ENCODE data around the gene ZDHHC11B.
"Not testable (repeated sequence)": the region's sequence is repeated elsewhere in the genome, so short reads cannot be mapped to it uniquely, and the experiment has no call there.

ZDHHC11B gene

DNA sequence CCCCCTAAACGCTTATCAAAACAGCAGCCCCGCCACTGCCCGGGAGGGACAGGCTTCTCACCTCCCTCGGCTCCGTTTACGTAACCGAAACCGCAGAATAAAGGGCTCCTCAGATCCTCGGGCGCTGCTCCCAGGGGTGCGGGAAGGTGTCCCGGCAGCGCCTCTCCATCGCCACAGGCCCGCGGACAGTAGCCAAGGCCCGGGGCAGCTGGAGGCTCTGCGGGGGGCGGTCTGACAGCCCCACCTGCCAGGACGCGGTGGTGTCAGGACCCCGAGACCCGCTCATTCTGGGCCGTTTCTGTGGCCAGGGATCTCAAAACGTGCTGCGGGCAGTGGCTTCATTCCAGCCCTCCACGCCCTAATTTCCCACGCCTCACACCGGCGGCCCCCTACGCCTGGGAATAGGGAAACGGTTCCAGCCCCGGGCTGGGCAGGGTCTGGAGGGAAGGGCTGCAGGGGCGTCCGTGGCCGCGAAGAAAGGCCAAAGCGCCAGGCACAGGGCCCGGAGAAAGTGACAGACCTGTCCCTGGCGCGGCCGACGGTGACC lies 575 bp downstream of the ZDHHC11B start:
- peak; percentile 3 for DNase-seq (ENCODE audit: low spot score)

GRCh38 chr5:783049-783802 lies 1.3 kb downstream of the ZDHHC11B start:
- DNase-seq (ENCODE audit: low spot score), result not testable (repeated sequence)

DNA sequence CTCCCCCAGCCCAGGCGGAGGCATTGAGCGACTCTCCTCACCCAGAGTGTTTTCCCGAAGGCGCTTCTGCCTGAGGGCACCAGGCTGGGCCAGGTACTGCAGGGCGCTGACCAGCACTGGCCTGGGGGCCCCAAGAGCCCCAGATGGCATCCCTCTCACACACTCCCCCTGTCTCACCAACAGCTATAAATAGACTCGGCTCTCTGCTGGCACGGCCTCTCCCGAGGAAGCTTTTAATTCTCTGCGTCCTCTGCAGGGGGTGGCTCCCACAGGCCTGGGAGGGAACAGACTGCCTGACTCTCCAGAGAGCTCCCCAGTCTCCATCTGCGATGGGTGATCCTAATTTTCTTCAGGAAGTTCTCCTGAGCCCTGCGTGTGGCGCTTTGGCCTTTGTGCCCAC lies 2.2 kb downstream of the ZDHHC11B start:
- not testable (repeated sequence) for DNase-seq (ENCODE audit: low spot score)

DNA sequence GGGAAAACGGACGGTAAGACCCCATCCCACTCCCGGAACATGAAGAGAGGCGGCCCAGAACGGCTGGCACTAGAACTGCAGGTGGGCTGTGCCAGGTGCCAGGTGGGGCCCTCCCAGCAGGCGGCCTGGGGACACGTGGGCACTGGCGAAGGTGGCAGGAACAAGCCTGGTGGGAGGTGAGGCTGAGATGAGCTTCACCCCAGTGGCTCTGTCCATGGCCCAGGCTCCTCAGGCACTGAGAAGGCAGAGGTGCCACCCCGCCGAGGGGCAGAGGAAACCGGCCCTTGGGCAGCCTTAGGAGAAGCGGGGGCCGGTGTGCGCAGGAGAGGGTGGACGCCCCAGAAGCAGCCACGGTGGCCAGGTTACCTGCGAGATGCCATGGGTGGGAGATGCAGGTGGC lies 4.0 kb downstream of the ZDHHC11B start:
- not testable (repeated sequence) for DNase-seq (ENCODE audit: low spot score)

- DNase-seq (ENCODE audit: low spot score), result not testable (repeated sequence)
These were observed 5.6 kb downstream of the ZDHHC11B start for GRCh38 chr5:778967-779366.

- not testable (repeated sequence) for DNase-seq (ENCODE audit: low spot score)
These were observed 6.1 kb downstream of the ZDHHC11B start for GRCh38 chr5:778421-778820.

- no peak for DNase-seq (ENCODE audit: low spot score)
These were observed 6.8 kb downstream of the ZDHHC11B start for GRCh38 chr5:777756-778161.

GRCh38 chr5:776862-777711 lies 7.4 kb downstream of the ZDHHC11B start:
- DNase-seq (ENCODE audit: low spot score), result no peak

DNA sequence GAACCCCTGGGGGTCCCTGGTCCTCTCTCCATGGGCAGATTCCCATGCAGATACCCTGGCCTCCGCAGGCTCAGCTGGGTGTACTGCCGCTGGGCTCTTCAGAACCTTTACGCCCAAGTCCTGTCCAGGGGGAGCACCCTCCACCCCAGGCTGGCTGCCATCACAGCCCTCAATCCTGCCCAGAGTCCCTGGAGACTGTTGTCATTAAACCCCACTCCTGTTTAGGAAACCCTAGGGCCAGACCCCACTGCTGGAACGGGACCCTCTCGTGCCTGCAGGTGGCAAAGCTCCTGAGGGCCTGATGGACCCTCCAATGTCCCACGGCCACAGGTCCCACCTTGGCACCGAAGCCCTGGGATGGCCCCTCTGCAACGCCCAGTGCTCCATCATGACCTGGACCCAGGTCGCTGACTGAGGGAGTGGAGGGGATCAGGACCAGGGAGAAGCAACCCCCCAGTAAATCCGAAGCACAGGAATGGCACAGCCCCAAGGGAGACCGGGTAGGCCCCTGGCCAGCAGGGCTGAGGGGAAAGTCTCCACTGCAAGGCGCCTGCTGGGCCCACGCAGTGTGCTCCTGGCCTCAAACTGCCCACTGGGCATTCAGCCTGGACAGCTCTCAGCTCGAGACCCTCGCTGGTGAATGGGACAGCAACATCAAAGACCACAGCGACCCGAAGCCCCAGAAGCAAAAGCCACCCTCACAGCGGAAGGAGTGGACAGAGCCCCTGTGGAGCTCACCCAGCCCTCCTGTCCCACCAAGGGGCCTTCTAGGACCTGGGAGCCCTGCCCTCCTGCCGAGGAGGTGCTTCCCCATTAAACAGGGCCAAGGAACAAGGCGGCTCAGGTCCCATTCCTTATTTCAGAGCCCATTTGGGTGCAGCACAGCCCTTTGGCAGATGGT lies 8.3 kb downstream of the ZDHHC11B start:
- no peak for DNase-seq (ENCODE audit: low spot score)

- DNase-seq (ENCODE audit: low spot score), result not testable (repeated sequence)
These were observed 9.0 kb downstream of the ZDHHC11B start for GRCh38 chr5:775595-775960.

- not testable (repeated sequence) for DNase-seq (ENCODE audit: low spot score)
These were observed 9.5 kb downstream of the ZDHHC11B start for GRCh38 chr5:774854-775505.

DNA sequence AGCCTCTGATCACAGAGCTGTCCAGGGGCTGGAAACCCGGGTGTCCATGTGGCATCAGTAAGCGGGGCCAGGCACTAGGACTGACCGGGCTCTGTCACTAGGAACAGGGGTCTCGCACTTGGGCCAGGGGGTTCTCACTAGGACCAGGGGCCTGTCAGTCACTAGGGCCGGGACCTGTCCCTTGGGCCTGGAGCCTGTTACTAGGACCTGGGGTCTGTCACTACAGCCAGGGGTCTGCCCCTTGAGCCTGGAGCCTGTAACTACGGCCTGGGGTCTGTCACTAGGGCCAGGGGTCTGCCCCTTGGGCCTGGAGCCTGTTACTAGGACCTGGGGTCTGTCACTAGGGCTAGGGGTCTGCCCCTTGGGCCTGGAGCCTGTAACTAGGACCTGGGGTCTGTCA lies 10.2 kb downstream of the ZDHHC11B start:
- DNase-seq (ENCODE audit: low spot score), result not testable (repeated sequence)

GRCh38 chr5:773517-774264 lies 10.8 kb downstream of the ZDHHC11B start:
- DNase-seq (ENCODE audit: low spot score), result no peak

- not testable (repeated sequence) for DNase-seq (ENCODE audit: low spot score)
These were observed 11.6 kb downstream of the ZDHHC11B start for GRCh38 chr5:772931-773330.

DNA sequence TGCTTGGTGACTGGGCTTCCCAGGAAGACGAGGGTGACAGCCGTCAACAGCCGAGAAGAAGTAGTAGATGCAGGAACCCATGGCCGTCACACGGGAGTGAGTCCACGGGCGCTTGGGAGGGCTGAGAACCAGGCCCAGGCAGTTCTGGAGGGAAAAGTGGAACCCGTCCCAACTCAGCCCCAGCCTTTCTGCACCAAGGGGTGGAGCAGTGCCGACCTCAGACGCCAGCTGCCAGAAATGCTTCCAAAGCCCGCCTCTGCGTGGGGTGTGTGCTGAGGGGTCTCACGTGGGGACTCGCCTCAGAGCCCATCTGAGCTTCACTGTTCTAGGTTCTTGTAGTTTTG lies 12.0 kb downstream of the ZDHHC11B start:
- DNase-seq (ENCODE audit: low spot score), result not testable (repeated sequence)

DNA sequence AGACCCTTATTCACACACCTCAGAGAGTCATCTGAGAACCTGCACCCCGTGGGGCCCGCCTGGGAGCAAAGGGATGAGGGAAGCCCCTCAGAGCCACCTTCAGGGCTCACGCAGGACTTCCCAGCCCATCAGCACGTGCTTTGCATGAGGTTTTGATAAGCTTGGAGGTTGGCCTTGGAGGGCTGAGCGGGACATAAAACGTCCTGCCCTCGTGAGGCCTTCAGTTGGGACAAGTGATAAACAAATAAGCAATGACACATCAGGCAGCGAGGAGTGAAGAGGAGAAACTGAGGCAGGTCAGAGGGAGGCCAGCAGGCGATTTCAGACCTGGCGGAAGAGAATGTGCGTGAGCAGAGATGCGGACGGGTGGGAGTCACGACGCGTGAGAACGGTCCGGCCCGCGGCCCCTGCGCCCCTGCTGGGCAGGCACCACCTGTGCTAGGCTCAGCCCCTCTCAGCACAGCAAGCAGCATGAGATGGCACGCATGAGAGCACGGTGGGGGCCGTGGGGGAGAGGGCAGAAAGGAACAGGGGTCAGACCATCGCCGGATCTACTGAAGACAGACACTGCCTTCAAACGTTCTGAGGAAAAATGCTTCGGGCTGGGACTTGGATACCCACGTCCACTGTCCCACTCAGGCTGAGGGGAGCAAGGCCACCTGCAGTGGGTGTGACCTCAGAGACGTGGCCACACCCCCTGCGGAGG lies 12.5 kb downstream of the ZDHHC11B start:
- DNase-seq (ENCODE audit: low spot score), result not testable (repeated sequence)

DNA sequence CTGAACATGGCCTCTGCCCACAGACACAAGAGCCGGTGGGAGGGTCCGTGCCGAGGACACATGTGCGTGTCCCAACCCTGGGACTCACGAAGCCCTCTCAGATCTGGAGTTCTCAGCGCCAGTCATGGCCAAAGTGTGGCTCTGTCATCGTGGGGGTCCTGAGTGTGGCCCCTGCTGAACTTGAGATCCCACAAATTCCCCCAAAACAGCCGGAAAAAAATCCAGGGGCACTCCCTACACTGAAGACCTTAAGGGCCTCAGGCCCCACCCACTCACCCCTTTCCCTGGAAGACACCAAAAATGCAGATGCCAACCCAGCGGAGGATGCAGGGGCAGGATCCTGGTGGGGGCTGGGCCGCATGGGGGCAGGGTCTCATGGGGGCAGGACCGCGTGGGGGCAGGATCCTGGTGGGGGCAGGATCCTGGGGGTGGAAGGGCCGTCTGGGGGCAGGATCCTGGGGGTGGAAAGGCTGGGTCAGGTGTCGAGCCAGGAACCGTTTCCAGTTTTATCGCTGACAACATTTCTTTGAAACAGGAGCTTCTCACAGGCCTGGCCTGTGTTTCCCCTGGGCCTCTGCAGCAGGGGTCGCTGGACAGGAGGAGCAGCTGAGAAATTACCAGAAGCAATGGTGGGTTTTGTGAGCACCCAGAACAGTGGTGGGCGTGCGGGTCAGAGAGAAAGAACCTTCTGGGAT lies 13.3 kb downstream of the ZDHHC11B start:
- DNase-seq (ENCODE audit: low spot score), result not testable (repeated sequence)

DNA sequence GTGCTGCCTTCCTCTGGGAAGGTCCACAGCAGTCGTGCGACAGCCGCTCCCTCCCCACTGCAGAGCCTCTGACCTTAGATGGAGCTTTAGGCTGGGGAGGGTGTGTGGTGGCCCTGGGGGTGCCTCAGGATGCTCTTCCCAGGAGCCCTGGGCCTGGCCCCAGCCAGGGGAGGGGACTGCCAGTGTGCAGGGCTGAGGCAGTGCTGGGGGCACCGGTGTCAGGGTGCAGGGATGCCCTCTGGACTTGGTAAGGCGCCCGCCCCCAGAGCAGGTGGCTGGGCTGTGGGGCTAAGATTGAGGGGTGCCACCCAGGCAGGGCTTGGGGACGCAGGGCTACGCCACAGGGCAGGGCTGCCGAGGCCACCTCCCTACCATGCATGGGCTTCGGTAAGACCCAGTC lies 13.9 kb downstream of the ZDHHC11B start:
- DNase-seq (ENCODE audit: low spot score), result not testable (repeated sequence)

DNA sequence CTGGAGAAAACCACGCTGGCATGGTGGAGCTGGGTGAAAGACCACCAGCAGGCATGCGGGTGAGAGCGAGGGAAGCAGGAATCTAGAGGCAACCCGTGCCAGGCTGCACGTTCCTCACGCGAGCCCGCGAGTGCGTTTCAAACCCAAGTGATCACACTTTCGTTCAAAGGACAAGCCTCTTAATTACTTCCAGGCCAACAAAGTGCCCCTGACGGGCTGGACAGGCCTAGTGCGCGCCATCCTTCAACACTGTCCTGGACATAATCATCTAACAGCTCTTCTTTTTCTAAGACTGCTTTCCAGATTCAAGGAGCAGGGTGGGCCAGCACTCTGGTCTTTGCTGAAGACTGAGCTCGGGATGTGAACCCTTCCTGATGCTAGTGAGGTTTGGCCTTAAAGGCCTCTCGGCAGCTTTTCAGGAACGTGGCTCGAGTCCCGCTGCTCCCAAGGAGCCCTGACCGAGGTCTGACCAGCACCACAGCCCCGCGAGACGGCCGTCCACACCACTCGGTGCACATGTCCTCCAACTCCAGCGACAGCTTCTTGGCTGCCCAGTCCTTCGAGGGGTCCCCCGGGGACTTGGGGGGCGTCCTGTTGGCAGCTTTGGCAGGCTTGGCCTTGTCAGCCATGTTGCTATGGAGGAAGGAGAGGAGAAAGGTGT lies 14.9 kb downstream of the ZDHHC11B start:
- DNase-seq (ENCODE audit: low spot score), result not testable (repeated sequence)
